ENCODE data around the gene LARGE2. TPM values are rescaled to one million over a fixed set of nuclear protein-coding genes. Genes with fewer than 3 reads are reported as not detected.

LARGE2 gene
- total RNA-seq, 3 donors from 2014 or later (not counting 1 experiment from before 2014, with no cell fraction given): 0.40 to 1.7 (median 1.0) TPM

DNA sequence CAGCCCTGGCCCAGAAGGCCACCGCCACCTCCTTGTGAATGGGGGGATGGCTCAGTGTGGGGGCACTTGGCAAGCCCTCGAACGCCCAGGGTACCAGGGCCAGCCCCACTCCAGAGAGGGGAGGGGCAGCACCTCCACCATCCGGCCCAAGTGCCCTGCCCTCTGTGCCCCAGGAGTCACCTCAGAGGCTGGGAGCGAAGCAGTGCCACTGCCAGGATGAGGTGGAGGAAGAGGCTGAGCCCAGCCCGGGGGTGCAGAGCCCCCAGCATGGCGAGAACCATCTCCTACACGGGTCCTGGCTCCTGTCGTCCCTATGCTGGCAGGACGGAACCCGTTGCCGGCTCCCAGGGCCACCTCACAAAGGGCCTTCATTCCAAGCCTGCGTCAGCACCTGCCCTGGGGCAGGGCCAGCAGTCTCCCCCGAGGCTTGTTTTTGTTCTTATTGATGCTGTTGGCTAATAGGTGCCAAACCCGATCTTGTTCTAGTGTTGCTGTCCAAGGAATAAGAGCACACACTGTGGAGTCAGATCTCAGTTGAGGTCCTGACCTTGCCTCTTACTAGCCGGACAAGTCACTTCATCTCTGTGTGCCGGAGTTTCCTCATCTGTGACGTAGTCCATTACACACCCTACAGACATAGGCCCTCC, 15.4 kb upstream of the LARGE2 start, which contains the start of gene FREY1:
FREY1 (minus strand) TSS at position 307 of the 647 bp plus-strand sequence; CDS start at position 281, 26 bp downstream.
- intact Hi-C loops (cut with micrococcal nuclease): no loop called here
- ATAC-seq (no peak), DNase-seq (no peak)
- Histone ChIP-seq H3K9me3 (ENCODE audit: control insufficient read depth, insufficient read depth, low read length) (no peaks in the 10 kb centered on the region), H3K27me3 (ENCODE audit: control insufficient read depth, insufficient read depth, low read length) (no peaks in the 10 kb centered on the region), H3K4me3 (ENCODE audit: low read length) (no peak within 1 kb of the TSS), H3K4me1 (ENCODE audit: control insufficient read depth, insufficient read depth, low read length) (peaks cover 18% of the 10 kb centered on the region), H3K27ac (ENCODE audit: low read length) (no peak within 1 kb of the TSS), H3K36me3 (ENCODE audit: control insufficient read depth, insufficient read depth, low read length) (peaks cover 22% of the 10 kb centered on the region)
- Mint-ChIP-seq H3K9me3 (no peaks in the 10 kb centered on the region), H3K27ac (peak within 1 kb of the TSS; percentile 48 to 67), H3K4me3 (no peak within 1 kb of the TSS), H3K4me1 (peaks cover 5 to 15% of the 10 kb centered on the region in 2 donors), H3K27me3 (ENCODE audit: low read depth in 2 of 2) (no peaks in the 10 kb centered on the region), H3K36me3 (no peaks in the 10 kb centered on the region)
- TF ChIP-seq, protein P1, sequence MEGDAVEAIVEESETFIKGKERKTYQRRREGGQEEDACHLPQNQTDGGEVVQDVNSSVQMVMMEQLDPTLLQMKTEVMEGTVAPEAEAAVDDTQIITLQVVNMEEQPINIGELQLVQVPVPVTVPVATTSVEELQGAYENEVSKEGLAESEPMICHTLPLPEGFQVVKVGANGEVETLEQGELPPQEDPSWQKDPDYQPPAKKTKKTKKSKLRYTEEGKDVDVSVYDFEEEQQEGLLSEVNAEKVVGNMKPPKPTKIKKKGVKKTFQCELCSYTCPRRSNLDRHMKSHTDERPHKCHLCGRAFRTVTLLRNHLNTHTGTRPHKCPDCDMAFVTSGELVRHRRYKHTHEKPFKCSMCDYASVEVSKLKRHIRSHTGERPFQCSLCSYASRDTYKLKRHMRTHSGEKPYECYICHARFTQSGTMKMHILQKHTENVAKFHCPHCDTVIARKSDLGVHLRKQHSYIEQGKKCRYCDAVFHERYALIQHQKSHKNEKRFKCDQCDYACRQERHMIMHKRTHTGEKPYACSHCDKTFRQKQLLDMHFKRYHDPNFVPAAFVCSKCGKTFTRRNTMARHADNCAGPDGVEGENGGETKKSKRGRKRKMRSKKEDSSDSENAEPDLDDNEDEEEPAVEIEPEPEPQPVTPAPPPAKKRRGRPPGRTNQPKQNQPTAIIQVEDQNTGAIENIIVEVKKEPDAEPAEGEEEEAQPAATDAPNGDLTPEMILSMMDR (IDR thresholded peaks at IDR 0.05): no peak
- WGBS (ENCODE audit: insufficient coverage): 80% methylated on average over 18 of the region's 18 CpGs

DNA sequence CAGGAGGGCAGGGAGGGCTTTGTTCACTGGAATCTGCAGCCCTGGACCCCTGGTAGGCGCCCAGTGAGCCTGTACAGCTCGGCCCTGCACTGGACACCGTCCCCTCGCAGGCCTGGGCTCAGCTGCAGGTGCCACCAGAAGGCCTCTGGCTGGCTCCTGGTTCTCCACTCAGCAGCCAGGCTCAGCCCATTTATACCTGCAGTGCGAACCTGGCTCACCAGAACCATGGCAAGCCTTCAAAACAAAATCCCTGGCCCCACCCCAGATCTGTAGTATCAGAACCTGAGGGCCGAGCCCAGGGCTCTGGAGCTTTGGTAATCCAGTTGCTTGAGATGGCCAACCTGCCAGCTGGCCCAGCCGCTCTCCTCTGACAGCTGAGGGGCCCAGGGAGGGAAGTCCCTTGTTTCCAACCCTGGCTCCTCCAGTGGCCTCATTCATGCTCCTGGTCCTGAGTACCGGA, 14.5 kb upstream of the LARGE2 start:
- WGBS (ENCODE audit: insufficient coverage): 86% methylated on average over 8 of the region's 8 CpGs
- Histone ChIP-seq H3K27me3 (ENCODE audit: control insufficient read depth, insufficient read depth, low read length) (no peaks in the 10 kb centered on the region), H3K4me3 (ENCODE audit: low read length) (no peak overlapping the region), H3K36me3 (ENCODE audit: control insufficient read depth, insufficient read depth, low read length) (peaks cover 27% of the 10 kb centered on the region), H3K27ac (ENCODE audit: low read length) (no peak overlapping the region), H3K4me1 (ENCODE audit: control insufficient read depth, insufficient read depth, low read length) (peaks cover 18% of the 10 kb centered on the region), H3K9me3 (ENCODE audit: control insufficient read depth, insufficient read depth, low read length) (no peaks in the 10 kb centered on the region)
- H3K27me3 Mint-ChIP-seq (ENCODE audit: low read depth in 2 of 2): no peaks in the 10 kb centered on the region
- H3K36me3 Mint-ChIP-seq: no peaks in the 10 kb centered on the region
- TF ChIP-seq, protein P1 (IDR thresholded peaks at IDR 0.05): no peak
- intact Hi-C loops (cut with micrococcal nuclease): no loop called here
- peaks cover 5 to 15% of the 10 kb centered on the region in 2 donors for H3K4me1 Mint-ChIP-seq
- no peak overlapping the region for H3K4me3 Mint-ChIP-seq
- peak overlapping the region; percentile 48 to 89 for H3K27ac Mint-ChIP-seq
- no peak for ATAC-seq
- DNase-seq: no peak
- H3K9me3 Mint-ChIP-seq: no peaks in the 10 kb centered on the region

DNA sequence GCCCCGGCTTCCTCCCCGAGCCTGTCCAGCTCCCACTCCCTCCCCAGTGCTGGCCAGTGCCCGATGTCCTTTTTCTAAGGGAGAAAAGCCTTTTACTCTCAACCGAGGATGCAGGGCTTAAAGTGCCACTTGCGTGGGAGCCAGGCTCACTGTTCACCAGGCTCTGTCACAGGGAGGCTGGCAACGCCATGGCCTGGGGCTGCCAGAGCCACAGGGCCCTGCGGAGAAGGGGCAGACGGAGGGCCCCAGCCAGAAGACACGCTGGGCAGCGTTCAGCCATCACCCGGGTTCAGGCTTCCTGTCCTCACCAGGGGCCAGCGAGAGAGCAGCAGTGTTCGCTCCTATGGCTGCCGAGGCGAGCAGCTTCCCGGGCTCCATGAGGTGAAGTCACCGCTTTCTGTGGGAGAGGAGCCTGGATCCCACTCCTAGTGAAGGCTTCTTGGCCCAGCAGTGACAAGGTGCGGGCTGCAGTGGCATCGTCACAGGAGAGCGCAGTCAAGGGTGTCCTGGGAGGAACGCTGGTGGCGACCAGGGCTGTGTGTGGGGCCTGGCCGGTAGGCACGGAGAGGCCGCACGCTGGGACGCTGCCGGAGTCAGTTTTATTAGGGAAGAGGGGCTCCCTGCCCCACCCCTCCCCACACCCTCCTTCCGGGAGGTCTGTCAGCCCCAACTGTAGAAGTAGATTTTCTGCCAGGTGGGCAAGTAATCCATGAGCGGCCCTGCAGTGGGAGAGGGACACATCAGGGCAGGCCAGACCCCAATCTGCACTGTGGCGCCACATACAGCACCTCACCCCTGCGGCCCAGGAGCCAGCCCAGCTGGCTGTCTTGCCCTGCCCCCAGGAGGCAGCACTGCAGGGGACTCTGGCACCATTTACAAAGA, 12.6 kb upstream of the LARGE2 start:
- Histone ChIP-seq H3K9me3 (ENCODE audit: control insufficient read depth, insufficient read depth, low read length) (no peaks in the 10 kb centered on the region), H3K27me3 (ENCODE audit: control insufficient read depth, insufficient read depth, low read length) (no peaks in the 10 kb centered on the region), H3K4me1 (ENCODE audit: control insufficient read depth, insufficient read depth, low read length) (peaks cover 18% of the 10 kb centered on the region), H3K27ac (ENCODE audit: low read length) (no peak overlapping the region), H3K4me3 (ENCODE audit: low read length) (no peak overlapping the region), H3K36me3 (ENCODE audit: control insufficient read depth, insufficient read depth, low read length) (peaks cover 46% of the 10 kb centered on the region)
- DNase-seq (no peak), ATAC-seq (no peak)
- Mint-ChIP-seq H3K27me3 (ENCODE audit: low read depth in 2 of 2) (no peaks in the 10 kb centered on the region), H3K27ac (no peak overlapping the region), H3K36me3 (no peaks in the 10 kb centered on the region), H3K9me3 (no peaks in the 10 kb centered on the region), H3K4me3 (no peak overlapping the region), H3K4me1 (peaks cover 5 to 15% of the 10 kb centered on the region in 2 donors)
- intact Hi-C loops (cut with micrococcal nuclease): loop anchor here (10.0 kb wide), 1 partner anchor 215 kb away; the partner anchor contains the start of gene PHF21A
- TF ChIP-seq, protein P1 (IDR thresholded peaks at IDR 0.05): no peak
- WGBS (ENCODE audit: insufficient coverage): 90% methylated on average over 32 of the region's 32 CpGs
